Upper lobe of right lung (tissue), 1 donor: ENCODE data around the gene TSPAN7. TPM values are rescaled to one million over a fixed set of nuclear protein-coding genes. Genes with fewer than 3 reads are reported as not detected.
A peak's percentile ranks its signal among the peaks of the same experiment; 100 is the strongest.

Experiments
- ATAC-seq: fragments of 200-7000 bp; cut with Tn5 transposase; one replicate; pipeline ENCODE4 v1.9.1; 2020; ENCODE audit warnings: mild to moderate bottlenecking, moderate library complexity
- DNase-seq: peaks from one replicate; pipeline ENCODE4 v3.0.0-alpha.2; 2020
- H3K27ac ChIP-seq: fragments of 200-600 bp; one replicate; pipeline ENCODE4 v1.8.0; 2022
- H3K27me3 ChIP-seq: fragments of 200-600 bp; one replicate; pipeline ENCODE4 v1.8.0; 2022; ENCODE audit warnings: mild to moderate bottlenecking
- H3K36me3 ChIP-seq: fragments of 200-600 bp; one replicate; pipeline ENCODE4 v1.8.0; 2022
- H3K4me1 ChIP-seq: fragments of 200-600 bp; one replicate; pipeline ENCODE4 v1.8.0; 2022
- H3K4me3 ChIP-seq: fragments of 200-600 bp; one replicate; pipeline ENCODE4 v1.8.0; 2022; ENCODE audit warnings: mild to moderate bottlenecking
- H3K9me3 ChIP-seq: fragments of 200-600 bp; one replicate; pipeline ENCODE4 v1.8.0; 2022
- CTCF ChIP-seq: fragments of 200-600 bp; IDR thresholded peaks from one replicate; pipeline ENCODE4 v1.8.0; 2022; ENCODE audit warnings: antibody characterized with exemption
- intact Hi-C: fragments of 100-400 bp; cut with DNase I; formaldehyde crosslinking; loops from one replicate; pipeline ENCODE4 v1.11.0; 2022
- total RNA-seq: library from RNA; stranded (reverse); fragmentation: NEBNext Ultra II Directional; extraction: Animal tissue kit (Norgen Biotek cat#: 25700); gene quantifications from one replicate; pipeline ENCODE4 v1.2.1, GENCODE V29; 2021
- donor health status: DM: no; HTN: yes; CAD: no; lungs with severe emphysema.

TSPAN7 gene
- total RNA-seq, 1 donor from 2014 or later: 74.8 TPM

DNA sequence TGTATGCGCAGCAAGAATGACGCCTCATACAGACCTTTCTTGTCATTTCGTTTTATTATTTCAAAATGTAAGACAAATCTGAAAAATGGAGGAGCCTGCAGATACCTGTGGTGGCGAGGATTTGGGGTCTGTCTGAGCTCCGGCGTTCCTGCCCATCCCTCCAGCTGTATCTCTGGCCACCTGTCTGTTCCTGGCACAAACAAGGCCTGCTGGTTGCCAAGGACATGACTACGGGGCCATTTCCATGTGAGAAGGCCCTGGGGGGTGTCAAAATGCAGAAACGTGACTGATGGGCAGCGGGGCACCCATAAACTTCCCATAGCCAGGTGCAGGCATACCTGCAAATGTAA is 591 bp upstream of the TSPAN7 start:
- Histone ChIP-seq H3K4me1 (no peaks in the 10 kb centered on the region), H3K27me3 (no peaks in the 10 kb centered on the region), H3K9me3 (no peaks in the 10 kb centered on the region), H3K27ac (no peak overlapping the region), H3K4me3 (peak overlapping the region; percentile 55), H3K36me3 (no peaks in the 10 kb centered on the region)
- ATAC-seq (no peak), DNase-seq (peak; percentile 35)
- no peak for TF ChIP-seq CTCF
- intact Hi-C loops: no loop called here

- ATAC-seq: peak; percentile 31
- no peak for TF ChIP-seq CTCF
- no peaks in the 10 kb centered on the region for H3K27me3 ChIP-seq
Measured at GRCh38 chrX:38561951-38562719, 793 bp downstream of the TSPAN7 start.

GRCh38 chrX:38563030-38563429 is 1.7 kb downstream of the TSPAN7 start:
- Histone ChIP-seq H3K27ac (no peak overlapping the region), H3K4me1 (no peaks in the 10 kb centered on the region), H3K4me3 (peak overlapping the region; percentile 55), H3K27me3 (no peaks in the 10 kb centered on the region), H3K9me3 (no peaks in the 10 kb centered on the region), H3K36me3 (no peaks in the 10 kb centered on the region)
- no peak for TF ChIP-seq CTCF
- intact Hi-C loops: no loop called here
- DNase-seq (no peak), ATAC-seq (no peak)

More at GRCh38 chrX:38561951-38562719, 793 bp downstream of the TSPAN7 start:
- H3K4me1 ChIP-seq: no peaks in the 10 kb centered on the region
- peak; percentile 63 for DNase-seq
- intact Hi-C loops: no loop called here
- no peak overlapping the region for H3K27ac ChIP-seq
- H3K4me3 ChIP-seq: peak overlapping the region; percentile 55
- no peaks in the 10 kb centered on the region for H3K9me3 ChIP-seq
- H3K36me3 ChIP-seq: no peaks in the 10 kb centered on the region

DNA sequence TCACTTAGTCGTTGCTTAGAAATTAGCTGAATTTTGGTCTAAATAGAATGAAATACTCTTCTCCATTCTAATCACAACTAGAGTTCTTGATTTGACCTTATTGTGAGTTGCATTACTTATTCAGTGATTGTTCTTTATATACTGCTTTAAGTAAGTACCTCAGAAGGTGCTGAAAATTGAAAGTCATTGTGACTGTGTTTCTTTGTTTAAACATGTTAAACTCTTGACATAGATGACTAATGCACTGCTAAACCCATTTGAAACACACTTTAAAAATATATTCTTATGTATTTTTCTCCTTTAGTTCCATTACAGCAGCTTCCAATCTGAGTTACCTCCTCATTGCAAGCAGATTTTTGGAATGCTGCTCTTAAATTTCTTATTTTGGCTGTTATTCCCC is 9.1 kb downstream of the TSPAN7 start:
- Histone ChIP-seq H3K36me3 (no peaks in the 10 kb centered on the region), H3K9me3 (no peaks in the 10 kb centered on the region), H3K27me3 (no peaks in the 10 kb centered on the region), H3K4me1 (no peaks in the 10 kb centered on the region), H3K27ac (no peak overlapping the region), H3K4me3 (no peak overlapping the region)
- no peak for ATAC-seq
- TF ChIP-seq CTCF: no peak
- intact Hi-C loops: no loop called here
- no peak for DNase-seq

- TF ChIP-seq CTCF: no peak
- Histone ChIP-seq H3K4me1 (no peaks in the 10 kb centered on the region), H3K9me3 (no peaks in the 10 kb centered on the region), H3K27ac (no peak overlapping the region), H3K27me3 (no peaks in the 10 kb centered on the region), H3K4me3 (no peak overlapping the region), H3K36me3 (no peaks in the 10 kb centered on the region)
- intact Hi-C loops: no loop called here
- no peak for DNase-seq
- no peak for ATAC-seq
Measured at GRCh38 chrX:38571058-38571457, 9.7 kb downstream of the TSPAN7 start.
